NCI-H2107 (cell line): Measurements from ENCODE around the gene MEGF6.

ENCODE experiments used
- DNase-seq: peaks from one replicate; lab custom pipeline; 2025; lab: John Stamatoyannopoulos, UW

The MEGF6 gene

DNA sequence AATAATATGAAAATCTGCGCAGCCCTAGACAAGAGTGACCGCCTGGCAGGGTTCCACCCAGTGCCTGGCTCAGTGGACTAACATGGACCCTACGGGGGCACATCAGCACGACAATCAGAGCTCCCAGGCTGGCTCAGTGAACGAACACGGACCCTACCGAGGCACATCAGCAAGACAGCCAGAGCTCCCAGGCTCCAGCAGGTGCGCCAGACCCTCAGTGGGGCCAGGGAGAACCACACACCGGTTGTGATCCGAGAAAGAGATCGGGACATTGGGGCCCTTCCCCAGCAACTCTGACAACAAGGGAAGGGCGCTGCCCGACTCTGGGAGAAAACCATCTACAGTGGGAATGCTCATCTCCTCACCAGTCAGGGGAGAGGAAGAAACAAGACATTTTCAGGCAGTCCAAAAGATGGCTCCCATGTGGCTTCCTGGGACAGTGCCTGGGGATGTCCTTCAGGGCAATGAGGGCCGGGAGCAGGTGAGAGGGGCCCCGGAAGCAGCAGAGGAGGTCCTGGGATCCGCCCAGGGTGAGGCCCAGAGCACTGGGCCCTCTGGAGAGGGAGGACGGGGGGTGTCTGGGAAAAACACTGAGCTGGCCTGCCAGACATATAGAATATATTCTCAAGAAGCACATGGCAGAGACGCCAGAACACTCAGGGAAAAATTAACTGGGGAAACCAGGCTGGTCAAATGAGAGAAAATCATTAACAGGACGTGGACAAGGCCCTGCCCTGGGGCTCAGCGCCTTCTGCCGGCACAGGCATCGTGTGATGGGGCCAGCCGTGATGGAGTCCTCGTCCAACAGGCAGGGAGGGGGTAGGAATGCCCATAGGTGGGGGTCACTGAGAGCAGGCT is 152.0 kb downstream of the MEGF6 start:
- no peak for DNase-seq

DNA sequence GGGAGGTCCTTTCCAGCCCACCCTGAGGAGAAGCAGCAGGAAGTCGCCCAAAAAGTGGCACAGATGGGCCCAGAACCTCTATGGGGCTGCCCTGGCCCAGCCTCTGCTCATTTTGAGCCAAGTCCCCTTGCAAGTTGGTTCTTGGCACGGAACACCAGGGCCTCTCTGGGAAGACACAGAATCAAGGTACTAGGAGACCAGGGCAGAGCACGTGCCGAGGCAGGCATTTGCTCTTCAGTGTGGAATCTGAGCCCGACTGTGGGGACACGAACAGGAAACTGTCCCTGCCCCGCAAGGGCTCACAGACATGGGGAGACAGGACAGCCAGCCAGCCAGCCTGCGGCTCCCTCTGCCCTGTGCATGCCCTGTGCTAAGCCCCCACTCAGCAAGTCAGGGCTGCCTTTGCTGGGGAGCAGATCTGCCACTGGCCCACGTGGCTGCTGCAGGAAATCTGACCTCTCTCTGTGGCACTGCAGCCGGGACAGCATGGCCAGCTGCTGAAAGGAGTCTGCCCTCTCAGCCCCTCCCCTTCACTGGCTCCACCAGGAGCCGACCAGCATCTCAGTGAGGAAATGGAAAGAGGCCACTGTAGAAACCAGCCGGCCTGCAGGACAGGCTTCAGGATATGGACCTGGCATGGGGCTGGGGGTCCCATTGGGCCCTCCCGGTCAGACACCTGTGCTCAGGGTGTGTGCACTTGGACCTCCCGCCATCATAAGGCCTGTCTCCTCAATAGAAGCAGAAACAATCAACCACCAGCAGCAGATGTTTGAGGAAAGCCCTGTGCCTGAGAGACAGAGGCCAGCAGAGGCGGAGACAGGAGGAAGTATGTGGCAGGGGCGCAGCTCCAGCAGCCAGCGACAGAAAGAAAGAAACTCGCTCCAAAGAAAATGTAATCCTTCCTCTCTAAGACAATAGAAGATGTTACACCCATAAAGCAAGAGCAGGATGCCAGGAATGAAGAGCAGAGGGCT is 153.1 kb downstream of the MEGF6 start:
- DNase-seq, result no peak

DNA sequence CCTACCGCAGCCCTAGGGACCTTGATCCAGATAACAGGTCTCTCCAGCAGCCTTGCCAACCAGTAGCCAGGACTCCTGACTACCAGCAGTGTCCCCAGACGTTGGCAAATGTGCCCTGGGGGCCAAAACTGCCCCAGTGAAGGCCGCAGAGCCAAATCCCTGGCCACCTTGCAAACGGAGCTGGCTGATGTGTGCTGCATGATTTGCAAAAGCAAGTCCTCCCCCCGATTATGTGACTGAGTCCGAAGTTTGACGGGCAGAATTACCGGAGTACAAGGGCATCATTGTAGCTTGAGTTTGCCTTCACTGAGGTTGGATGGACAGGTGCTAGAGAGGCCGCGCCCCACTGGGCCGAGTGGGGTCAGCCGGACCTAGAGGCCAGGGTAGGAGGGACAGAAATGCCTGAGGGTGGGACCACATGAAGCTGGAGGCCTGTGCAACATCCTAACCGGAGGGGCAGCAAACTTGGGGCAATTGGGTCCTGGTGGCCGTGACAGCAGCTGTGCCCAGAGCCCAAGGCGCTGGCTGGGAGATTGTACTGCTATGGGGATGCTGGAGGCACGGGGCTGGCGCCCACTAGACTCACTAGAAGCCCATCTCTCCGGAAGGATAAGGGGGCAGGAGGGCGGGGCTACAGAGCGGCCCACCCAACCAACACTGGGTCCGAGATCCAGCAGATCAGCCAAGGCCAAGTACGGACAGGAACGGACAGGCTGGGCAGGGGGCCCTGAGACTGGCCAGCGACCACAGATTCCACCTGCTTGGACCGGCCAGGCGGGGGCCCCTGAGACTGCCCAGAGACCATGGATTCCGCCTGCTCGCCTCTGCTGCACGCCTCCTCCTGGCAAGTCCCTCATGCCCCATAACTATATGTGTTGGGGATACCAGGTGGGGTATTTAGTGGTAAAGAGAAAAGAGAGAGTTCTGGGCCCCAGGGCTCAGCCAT is 154.1 kb downstream of the MEGF6 start:
- no peak for DNase-seq

GRCh38 chr1:3456449-3456963 is 154.8 kb downstream of the MEGF6 start:
- no peak for DNase-seq

- no peak for DNase-seq
Measured at GRCh38 chr1:3455670-3456448, 155.4 kb downstream of the MEGF6 start.

DNA sequence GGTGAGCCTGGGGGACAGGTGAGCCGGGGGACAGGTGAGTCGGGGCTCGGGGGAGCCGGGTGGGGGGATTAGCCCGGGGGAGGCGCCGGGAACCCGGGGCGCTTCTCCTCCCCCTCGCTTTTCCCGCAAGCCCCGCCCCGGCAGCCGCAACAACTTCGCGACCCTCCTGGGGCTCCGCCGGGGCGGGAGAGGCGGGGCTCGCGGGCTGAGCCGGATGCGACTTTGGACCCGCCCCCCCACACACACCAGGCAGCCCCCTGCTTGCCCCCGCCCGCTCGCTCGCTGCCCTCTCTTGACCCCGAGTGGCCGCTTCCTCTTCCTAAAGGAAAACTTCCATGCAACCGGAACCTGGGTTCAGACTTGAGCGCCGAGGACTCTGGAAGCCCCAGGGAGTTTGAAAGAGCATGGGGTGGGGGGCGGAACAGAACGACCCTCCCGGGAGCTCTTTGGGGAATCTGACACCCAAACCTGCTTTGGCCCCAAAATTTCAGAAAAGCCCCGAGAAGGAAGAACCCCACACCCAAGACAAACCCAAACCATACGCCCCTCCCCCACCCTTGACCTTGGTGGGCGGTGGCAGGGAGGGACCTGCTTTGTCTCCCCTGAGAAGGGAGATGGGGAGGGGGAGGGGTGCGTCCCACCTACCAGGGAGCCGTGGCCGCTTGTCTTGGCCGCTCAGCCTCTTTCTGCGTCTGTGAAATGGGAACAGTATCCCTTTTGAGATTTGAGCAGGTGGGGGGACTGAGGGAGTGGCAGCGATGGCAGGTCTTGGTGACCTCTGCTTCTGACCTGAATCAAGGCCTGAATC is 156.3 kb downstream of the MEGF6 start:
- no peak for DNase-seq

GRCh38 chr1:3453891-3454810 is 157.2 kb downstream of the MEGF6 start, which contains the start of gene ARHGEF16:
Gene ARHGEF16, plus strand, starts transcription at chr1:3454665. Its CDS starts 8,420 bp downstream, at chr1:3463085.
- DNase-seq, result no peak

DNA sequence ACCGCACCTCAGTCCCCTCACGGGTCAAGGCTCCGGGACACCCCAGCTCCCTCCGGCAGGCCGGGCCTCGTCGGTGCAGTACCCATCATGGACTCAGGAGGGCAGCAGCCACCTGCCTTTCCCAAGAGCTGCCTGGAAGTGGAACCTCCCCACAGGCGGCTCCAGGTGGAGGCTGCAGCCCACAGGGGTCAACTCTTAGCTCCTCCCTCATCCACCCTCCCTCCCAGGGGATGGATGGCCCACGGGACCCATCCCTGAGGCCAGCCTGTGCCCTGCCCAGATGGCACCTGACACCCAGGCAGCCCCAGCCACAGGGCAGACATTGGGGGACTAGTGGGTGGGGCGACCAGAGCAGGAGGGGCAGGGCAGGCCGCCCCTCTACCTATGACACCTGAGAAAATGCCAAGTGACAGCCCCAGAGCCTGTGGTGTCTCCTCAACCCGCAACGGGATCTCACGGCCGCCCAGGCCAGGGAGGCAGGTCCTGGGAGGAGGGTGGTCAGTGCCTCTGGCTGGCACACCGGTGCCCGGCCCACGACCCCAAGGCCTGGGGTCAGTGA is 158.0 kb downstream of the MEGF6 start:
- DNase-seq, result no peak

GRCh38 chr1:3452866-3453175 is 158.5 kb downstream of the MEGF6 start:
- DNase-seq, result no peak

DNA sequence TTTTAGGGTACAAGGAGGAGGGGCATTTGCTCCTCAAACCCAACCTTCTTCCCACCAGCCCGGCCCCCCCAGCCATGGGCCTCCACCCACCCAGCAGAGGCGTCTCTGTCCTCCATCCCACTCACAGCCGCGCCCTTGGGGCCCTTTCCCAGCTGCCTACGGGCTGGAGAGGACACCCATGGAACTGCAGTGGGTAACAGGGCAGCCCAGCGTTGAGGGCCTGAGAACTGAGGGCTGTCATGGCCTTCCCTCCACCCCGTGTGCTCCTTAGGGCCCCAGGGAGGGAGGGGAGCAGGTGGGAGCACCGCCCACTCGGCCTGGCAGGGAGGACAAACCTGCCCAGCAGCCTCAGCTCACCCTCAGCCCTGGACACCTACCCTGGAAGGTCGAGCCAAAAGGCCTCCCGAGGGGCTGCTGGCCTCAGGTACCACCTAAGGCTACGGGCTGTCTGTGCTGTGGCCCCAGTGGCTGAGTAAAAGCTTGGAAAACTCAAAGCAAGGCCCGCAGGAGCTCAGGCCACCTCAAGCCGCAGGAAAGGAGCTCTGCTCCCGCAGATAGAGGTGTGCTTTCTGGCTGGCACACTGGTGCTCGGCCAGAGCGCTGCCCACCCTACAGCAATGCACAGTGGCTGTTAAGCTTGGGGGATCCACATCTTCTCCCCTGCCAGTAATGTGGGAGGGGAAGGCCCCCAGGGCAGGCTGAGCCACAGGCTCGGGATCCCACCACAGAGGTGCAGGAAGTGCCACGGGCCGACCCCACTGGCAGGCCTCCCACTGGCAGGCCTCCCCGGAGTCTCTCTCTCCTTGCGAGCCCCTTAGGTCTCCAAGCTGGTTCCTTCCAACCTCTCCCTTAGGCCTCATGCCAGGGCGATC is 159.1 kb downstream of the MEGF6 start:
- no peak for DNase-seq

DNA sequence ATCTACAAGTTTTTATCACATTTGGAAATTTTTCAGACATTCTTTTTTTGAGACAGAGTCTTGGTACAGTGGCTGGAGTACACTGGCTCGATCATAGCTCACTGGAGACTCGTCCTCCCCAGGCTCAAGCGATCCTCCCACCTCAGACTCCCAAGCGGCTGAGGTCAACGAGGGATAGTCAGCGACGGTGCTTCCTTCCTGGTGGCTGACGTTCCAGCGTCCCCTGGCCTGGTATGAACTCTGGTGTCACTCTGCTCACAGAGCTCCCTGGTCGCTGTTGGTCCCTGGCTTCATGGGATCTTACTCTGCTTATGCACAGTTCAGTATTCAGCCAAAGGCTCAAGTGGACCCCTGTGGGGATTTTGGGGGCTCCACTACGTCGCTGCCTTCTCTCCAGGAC is 160.3 kb downstream of the MEGF6 start:
- no peak for DNase-seq

GRCh38 chr1:3450202-3450863 is 161.0 kb downstream of the MEGF6 start:
- DNase-seq, result no peak

DNA sequence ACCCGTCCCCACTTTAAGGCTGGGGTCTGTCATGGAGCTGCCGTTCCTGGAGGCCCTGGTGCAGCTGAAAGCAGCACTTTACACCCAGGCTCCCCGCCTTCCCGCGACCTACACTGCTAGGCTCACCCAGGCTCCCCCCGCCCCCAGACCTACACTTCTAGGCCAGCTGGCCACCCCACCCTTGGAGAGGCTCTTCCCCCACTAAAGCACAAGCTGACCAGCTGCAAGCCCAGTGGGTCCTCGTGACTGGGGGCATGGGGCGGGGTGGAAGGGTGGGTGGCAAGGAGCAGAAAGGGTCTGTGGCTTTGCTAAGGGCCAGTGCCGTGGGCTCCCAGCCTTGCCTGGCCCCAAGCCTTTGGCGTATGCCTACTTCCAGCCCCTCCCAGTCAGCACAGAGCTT is 166.6 kb downstream of the MEGF6 start:
- DNase-seq, result no peak

DNA sequence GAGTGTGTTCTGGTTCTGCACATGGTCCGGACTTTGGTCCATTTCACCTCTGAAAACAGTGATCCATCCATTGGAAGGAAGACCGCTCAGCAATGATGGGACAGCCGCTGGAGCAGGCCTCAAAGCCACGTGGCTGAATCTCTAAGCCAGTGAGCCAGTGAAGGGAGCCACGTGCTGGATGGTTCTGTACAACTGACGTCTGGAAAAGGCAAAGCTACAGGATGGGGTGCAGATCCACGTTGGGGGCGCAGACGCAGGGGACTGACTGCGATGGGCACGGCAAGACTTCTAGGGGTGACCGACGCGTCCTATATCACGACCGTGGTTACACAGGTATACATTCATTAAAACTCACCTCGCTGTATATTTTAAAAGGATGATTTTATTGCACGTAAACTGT is 167.0 kb downstream of the MEGF6 start:
- DNase-seq, result no peak

GRCh38 chr1:3443807-3444206 is 167.5 kb downstream of the MEGF6 start:
- no peak for DNase-seq

DNA sequence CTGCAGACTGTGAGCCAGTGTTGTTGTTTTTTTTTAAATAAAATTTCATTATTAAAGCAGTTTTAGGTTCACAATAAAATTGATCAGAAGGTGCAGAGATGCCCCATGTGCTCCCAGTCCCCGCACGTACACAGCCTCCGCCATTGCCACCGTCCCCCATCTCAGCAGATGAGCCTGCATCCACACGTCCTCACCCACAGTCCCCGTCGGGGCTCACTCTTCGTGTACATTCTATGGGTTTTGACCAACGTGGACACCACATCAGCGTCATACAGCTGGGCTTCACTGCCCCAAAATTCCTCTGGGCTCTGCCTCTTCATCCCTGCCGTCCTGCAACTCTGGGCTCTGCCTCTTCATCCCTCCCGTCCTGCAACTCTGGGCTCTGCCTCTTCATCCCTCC is 168.4 kb downstream of the MEGF6 start:
- DNase-seq, result no peak

DNA sequence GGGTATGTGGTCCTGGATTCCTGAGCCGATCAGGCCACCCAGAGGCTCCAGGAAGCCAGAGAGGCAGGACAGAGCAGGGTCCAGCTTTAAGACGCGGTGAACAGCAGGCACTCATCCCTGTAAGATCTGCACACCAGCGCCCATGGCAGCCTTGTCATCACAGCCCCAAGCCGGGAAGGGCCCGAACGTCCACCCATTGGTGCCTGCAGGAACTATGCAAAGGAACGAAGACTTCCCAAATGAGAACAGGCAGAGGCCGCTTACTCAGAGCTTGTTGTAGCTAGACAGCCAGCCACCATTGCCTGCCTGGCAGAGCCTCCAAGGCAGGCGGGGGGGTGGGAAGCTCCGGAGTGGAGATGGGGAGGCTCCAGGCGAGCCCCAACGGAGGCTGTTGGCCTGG is 169.0 kb downstream of the MEGF6 start:
- DNase-seq, result no peak
